Left kidney (tissue), 2 donors: ENCODE results near the gene NEXMIF. TPM values are rescaled to one million over a fixed set of nuclear protein-coding genes. Genes with fewer than 3 reads are reported as not detected.
"Not testable (repeated sequence)": the region's sequence is repeated elsewhere in the genome, so short reads cannot be mapped to it uniquely, and the experiment has no call there.

Source experiments
- DNase-seq: peaks from one replicate; pipeline ENCODE4 v3.0.0-alpha.2; 2013
- polyA plus RNA-seq: library from polyadenylated mRNA; unstranded; fragments of 120-200 nt; gene quantifications from one replicate; pipeline ENCODE4 v1.2.1, GENCODE V29; 2013; ENCODE audit not compliant: insufficient read length

NEXMIF gene
- polyA plus RNA-seq, 1 donor, result 3.1 TPM

GRCh38 chrX:74797338-74797887, 127.8 kb downstream of the NEXMIF start:
- no peak for DNase-seq

DNA sequence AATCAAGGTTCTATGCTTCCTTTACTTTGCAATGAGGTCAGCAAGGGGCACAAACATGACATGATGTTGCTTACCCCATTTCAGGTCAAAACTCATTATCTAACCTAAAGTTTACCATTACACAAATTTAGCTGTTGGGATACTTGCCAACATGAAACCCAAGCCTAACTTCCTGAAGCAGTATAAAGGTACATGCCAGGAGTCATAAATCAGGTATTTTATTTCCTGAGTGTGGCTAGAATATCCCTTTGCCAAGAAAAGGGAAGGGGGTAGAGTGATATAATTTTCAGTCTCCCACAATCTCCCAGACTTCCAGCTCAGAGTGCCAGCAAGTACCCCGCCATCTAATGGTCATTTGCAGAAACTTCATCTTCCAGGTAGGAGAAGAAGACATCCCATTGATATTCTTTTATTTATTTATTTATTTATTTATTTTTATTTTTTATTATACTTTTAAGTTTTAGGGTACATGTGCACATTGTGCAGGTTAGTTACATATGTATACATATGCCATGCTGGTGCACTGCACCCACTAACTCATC, 136.6 kb downstream of the NEXMIF start:
- peak; percentile 0 for DNase-seq

DNA sequence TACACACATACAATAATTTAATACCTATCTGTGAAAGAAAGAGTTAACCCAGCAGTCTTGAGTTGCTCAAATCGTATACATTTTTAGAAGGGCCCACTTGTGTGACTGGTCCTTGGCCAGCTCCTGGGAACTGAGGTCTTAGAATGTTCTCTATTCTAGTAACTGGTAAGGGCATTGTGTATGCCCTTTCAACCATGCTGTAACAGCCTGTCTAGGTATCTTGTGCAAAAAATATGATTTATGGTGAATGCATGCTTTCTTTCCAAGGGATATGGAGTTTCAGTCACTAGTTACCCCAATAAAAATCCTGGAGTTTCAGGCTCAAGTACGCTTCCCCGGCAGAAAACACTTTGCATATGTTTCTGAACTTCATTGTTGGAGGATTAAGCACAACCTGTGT, 140.6 kb downstream of the NEXMIF start:
- DNase-seq, result no peak

DNA sequence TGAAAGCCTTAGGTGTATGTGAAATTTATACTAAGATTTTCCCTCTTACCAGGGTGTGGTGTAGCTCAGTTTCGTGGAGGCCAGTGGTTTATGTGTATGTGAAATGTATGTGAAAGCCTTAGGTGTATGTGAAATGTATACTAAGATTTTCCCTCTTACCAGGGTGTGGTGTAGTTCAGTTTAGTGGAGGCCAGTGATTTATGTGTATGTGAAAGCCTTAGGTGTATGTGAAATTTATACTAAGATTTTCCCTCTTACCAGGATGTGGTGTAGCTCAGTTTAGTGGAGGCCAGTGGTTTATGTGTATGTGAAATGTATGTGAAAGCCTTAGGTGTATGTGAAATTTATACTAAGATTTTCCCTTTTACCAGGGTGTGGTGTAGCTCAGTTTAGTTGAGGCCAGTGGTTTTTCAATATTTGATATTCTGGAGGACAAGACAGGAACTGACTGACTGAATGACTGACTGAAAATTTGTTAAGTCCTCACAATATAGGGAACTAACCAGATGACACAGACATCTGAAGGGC, 143.7 kb downstream of the NEXMIF start:
- DNase-seq, result no peak

DNA sequence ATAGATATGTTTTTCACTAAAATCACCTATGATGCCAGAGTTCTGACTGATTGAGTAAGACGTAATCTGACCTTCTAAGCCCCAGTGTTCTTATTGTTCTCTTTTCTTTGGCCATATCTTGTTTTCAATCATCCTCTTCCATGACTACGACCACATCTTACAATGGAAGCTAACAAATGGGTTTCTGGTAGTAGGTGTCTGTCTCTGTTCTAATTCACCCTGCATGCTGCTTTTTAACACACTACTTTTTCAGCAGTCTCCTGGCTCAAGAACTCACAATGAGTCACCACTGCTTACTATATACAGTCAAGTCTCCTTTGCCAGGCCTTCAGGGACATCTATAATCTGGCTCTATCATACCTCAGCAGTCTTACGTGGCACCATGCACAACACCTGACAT, 146.1 kb downstream of the NEXMIF start:
- DNase-seq, result no peak

GRCh38 chrX:74774988-74775387, 150.3 kb downstream of the NEXMIF start:
- DNase-seq, result no peak

DNA sequence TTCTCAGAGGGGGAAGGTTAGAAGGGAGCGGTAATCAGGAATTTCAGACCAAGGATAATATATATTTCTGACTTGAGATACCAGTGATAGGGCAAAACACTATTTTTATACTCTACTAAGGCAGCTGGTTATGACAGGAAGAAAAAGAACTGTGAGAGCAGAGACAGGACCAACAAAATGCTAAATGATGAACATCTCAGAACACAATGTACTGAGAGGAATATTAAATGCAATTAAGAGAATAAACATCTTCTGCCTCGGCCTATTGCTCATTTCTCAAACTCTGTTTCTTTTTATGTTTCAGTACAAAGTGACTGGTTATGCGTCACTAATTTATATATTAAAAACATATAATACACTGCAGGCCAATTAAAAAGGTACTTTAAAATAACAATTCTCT, 188.8 kb downstream of the NEXMIF start:
- no peak for DNase-seq

DNA sequence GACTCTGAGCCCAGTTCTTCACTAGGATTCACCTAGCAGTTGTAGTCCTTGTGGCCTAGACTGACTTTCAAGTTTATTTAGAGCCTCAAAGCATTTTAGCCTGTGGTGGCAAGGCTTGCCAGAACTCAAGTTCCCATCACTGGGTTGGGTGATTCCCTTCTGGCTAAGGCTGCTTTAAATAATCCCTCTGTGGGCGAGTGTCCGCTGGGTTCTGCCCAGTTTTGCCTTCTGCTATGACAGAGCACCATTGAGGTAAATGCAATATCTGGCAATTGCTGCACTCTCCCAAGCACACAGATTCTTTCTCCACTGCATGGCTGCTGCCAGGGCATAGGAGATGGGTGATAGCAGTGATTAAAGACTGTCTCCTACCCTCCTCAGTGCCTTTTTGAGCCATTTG, 220.0 kb downstream of the NEXMIF start:
- no peak for DNase-seq

- not testable (repeated sequence) for DNase-seq
Measured at GRCh38 chrX:74701343-74701742, 223.9 kb downstream of the NEXMIF start.

DNA sequence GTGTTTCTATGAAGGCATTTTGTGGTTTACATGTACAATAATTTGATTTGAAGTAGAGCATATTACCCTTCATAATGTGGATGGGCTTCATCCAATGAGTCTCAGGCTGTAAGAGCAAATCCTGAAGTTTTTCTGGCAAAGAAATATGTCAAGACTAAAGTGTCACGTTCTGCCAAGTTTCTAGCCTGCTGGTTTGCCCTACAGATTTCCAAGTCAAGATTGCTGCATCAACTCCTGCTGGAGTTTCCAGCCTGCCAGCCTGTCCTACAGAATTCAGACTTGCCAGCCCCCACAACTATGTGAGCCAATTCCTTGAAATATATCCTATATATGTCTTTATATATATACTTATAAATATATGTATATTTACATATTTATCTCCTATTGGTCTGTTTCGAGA, 240.8 kb downstream of the NEXMIF start:
- DNase-seq, result no peak

Other genes starting within 250 kb of the NEXMIF start
- gene ABCB7, start 230.8 kb upstream of the NEXMIF start, polyA plus RNA-seq, result 36.1 TPM